Upper lobe of right lung (tissue), 1 donor: Measurements from ENCODE around the gene PEX6. TPM values are rescaled to one million over a fixed set of nuclear protein-coding genes. Genes with fewer than 3 reads are reported as not detected.
A peak's percentile ranks its signal among the peaks of the same experiment; 100 is the strongest.

Experiments used
- ATAC-seq: fragments of 200-7000 bp; cut with Tn5 transposase; one replicate; pipeline ENCODE4 v1.9.1; 2020; ENCODE audit warnings: mild to moderate bottlenecking, moderate library complexity
- DNase-seq: peaks from one replicate; pipeline ENCODE4 v3.0.0-alpha.2; 2020
- H3K27ac ChIP-seq: fragments of 200-600 bp; one replicate; pipeline ENCODE4 v1.8.0; 2022
- H3K27me3 ChIP-seq: fragments of 200-600 bp; one replicate; pipeline ENCODE4 v1.8.0; 2022; ENCODE audit warnings: mild to moderate bottlenecking
- H3K36me3 ChIP-seq: fragments of 200-600 bp; one replicate; pipeline ENCODE4 v1.8.0; 2022
- H3K4me1 ChIP-seq: fragments of 200-600 bp; one replicate; pipeline ENCODE4 v1.8.0; 2022
- H3K4me3 ChIP-seq: fragments of 200-600 bp; one replicate; pipeline ENCODE4 v1.8.0; 2022; ENCODE audit warnings: mild to moderate bottlenecking
- H3K9me3 ChIP-seq: fragments of 200-600 bp; one replicate; pipeline ENCODE4 v1.8.0; 2022
- CTCF ChIP-seq: fragments of 200-600 bp; IDR thresholded peaks from one replicate; pipeline ENCODE4 v1.8.0; 2022; ENCODE audit warnings: antibody characterized with exemption
- intact Hi-C: fragments of 100-400 bp; cut with DNase I; formaldehyde crosslinking; loops from one replicate; pipeline ENCODE4 v1.11.0; 2022
- total RNA-seq: library from RNA; stranded (reverse); fragmentation: NEBNext Ultra II Directional; extraction: Animal tissue kit (Norgen Biotek cat#: 25700); gene quantifications from one replicate; pipeline ENCODE4 v1.2.1, GENCODE V29; 2021
- donor health status: DM: no; HTN: yes; CAD: no; lungs with severe emphysema.

The PEX6 gene
- total RNA-seq, 1 donor from 2014 or later, result 30.4 TPM

- Histone ChIP-seq H3K9me3 (no peaks in the 10 kb centered on the region), H3K27me3 (peaks cover 6% of the 10 kb centered on the region), H3K27ac (peak within 1 kb of the TSS; percentile 93), H3K4me3 (peak within 1 kb of the TSS; percentile 88), H3K36me3 (peaks cover 2% of the 10 kb centered on the region), H3K4me1 (peaks cover 28% of the 10 kb centered on the region)
- TF ChIP-seq CTCF, result no peak
- intact Hi-C loops, result no loop called here
- peak; percentile 95 for ATAC-seq
- DNase-seq, result peak; percentile 97
Measured at GRCh38 chr6:42928986-42929820, 49.8 kb downstream of the PEX6 start, which contains the start of gene CNPY3. Gene CNPY3 (plus strand): TSS chr6:42929480. CDS start chr6:42929571, 91 bp downstream.

GRCh38 chr6:42925248-42925857 lies 53.6 kb downstream of the PEX6 start:
- no peak for DNase-seq
- Histone ChIP-seq H3K9me3 (no peaks in the 10 kb centered on the region), H3K27ac (no peak overlapping the region), H3K4me1 (peaks cover 7% of the 10 kb centered on the region), H3K27me3 (peaks cover 6% of the 10 kb centered on the region), H3K4me3 (no peak overlapping the region), H3K36me3 (no peaks in the 10 kb centered on the region)
- no peak for TF ChIP-seq CTCF
- ATAC-seq, result no peak
- intact Hi-C loops, result no loop called here

GRCh38 chr6:42923666-42924065 lies 55.3 kb downstream of the PEX6 start:
- intact Hi-C loops, result no loop called here
- H3K27ac ChIP-seq, result peak overlapping the region; percentile 30
- peak; percentile 59 for ATAC-seq
- peaks cover 6% of the 10 kb centered on the region for H3K27me3 ChIP-seq
- DNase-seq, result no peak
- H3K36me3 ChIP-seq, result no peaks in the 10 kb centered on the region
- H3K9me3 ChIP-seq, result no peaks in the 10 kb centered on the region
- H3K4me3 ChIP-seq, result peak overlapping the region; percentile 29
- H3K4me1 ChIP-seq, result peaks cover 5% of the 10 kb centered on the region
- no peak for TF ChIP-seq CTCF

- no peaks in the 10 kb centered on the region for H3K36me3 ChIP-seq
- H3K4me1 ChIP-seq, result no peaks in the 10 kb centered on the region
- no peaks in the 10 kb centered on the region for H3K9me3 ChIP-seq
- TF ChIP-seq CTCF, result no peak
- ATAC-seq (no peak), DNase-seq (no peak)
- intact Hi-C loops, result no loop called here
- peaks cover 6% of the 10 kb centered on the region for H3K27me3 ChIP-seq
- H3K4me3 ChIP-seq, result no peak overlapping the region
- H3K27ac ChIP-seq, result no peak overlapping the region
Measured at GRCh38 chr6:42921801-42922200, 57.2 kb downstream of the PEX6 start.

GRCh38 chr6:42916288-42916687 lies 62.7 kb downstream of the PEX6 start:
- H3K4me3 ChIP-seq, result no peak overlapping the region
- H3K27ac ChIP-seq, result no peak overlapping the region
- H3K27me3 ChIP-seq, result no peaks in the 10 kb centered on the region
- no peak for DNase-seq
- no peaks in the 10 kb centered on the region for H3K36me3 ChIP-seq
- no peaks in the 10 kb centered on the region for H3K9me3 ChIP-seq
- no peaks in the 10 kb centered on the region for H3K4me1 ChIP-seq
- TF ChIP-seq CTCF, result no peak
- intact Hi-C loops, result no loop called here
- peak; percentile 27 for ATAC-seq
